ENCODE measurements around the gene TMA7. TPM values are rescaled to one million over a fixed set of nuclear protein-coding genes. Genes with fewer than 3 reads are reported as not detected.

The TMA7 gene
- total RNA-seq, 1 donor from 2014 or later = 326 TPM

- H3K9me3 Mint-ChIP-seq (ENCODE audit: unreplicated experiment) = no peaks in the 10 kb centered on the region
Observed at GRCh38 chr3:48463703-48464102, 23.6 kb downstream of the TMA7 start.

GRCh38 chr3:48464713-48465221 is 24.7 kb downstream of the TMA7 start:
- no peak for DNase-seq (ENCODE audit: low spot score)
- Mint-ChIP-seq H3K27me3 (ENCODE audit: unreplicated experiment) (peaks cover 19% of the 10 kb centered on the region), H3K4me3 (ENCODE audit: unreplicated experiment) (no peak overlapping the region), H3K27ac (ENCODE audit: unreplicated experiment) (peak overlapping the region; percentile 98), H3K36me3 (ENCODE audit: low read depth, unreplicated experiment) (peaks cover 32% of the 10 kb centered on the region), H3K9me3 (ENCODE audit: unreplicated experiment) (no peaks in the 10 kb centered on the region), H3K4me1 (ENCODE audit: unreplicated experiment) (peaks cover 25% of the 10 kb centered on the region)
- TF ChIP-seq CTCF (IDR thresholded peaks at IDR 0.05; ENCODE audit: unreplicated experiment) = no peak

More at GRCh38 chr3:48463703-48464102, 23.6 kb downstream of the TMA7 start:
- no peak overlapping the region for H3K4me3 Mint-ChIP-seq (ENCODE audit: unreplicated experiment)
- peaks cover 21% of the 10 kb centered on the region for H3K36me3 Mint-ChIP-seq (ENCODE audit: low read depth, unreplicated experiment)
- no peak for DNase-seq (ENCODE audit: low spot score)
- H3K4me1 Mint-ChIP-seq (ENCODE audit: unreplicated experiment) = peaks cover 23% of the 10 kb centered on the region
- H3K27ac Mint-ChIP-seq (ENCODE audit: unreplicated experiment) = peak overlapping the region; percentile 48
- TF ChIP-seq CTCF (IDR thresholded peaks at IDR 0.05; ENCODE audit: unreplicated experiment) = no peak
- H3K27me3 Mint-ChIP-seq (ENCODE audit: unreplicated experiment) = peaks cover 17% of the 10 kb centered on the region

GRCh38 chr3:48465237-48465530 is 25.1 kb downstream of the TMA7 start:
- H3K9me3 Mint-ChIP-seq (ENCODE audit: unreplicated experiment) = no peaks in the 10 kb centered on the region
- H3K27me3 Mint-ChIP-seq (ENCODE audit: unreplicated experiment) = peaks cover 19% of the 10 kb centered on the region
- peaks cover 27% of the 10 kb centered on the region for H3K4me1 Mint-ChIP-seq (ENCODE audit: unreplicated experiment)
- peak overlapping the region; percentile 98 for H3K27ac Mint-ChIP-seq (ENCODE audit: unreplicated experiment)
- peaks cover 34% of the 10 kb centered on the region for H3K36me3 Mint-ChIP-seq (ENCODE audit: low read depth, unreplicated experiment)
- TF ChIP-seq CTCF (IDR thresholded peaks at IDR 0.05; ENCODE audit: unreplicated experiment) = no peak
- no peak for DNase-seq (ENCODE audit: low spot score)
- H3K4me3 Mint-ChIP-seq (ENCODE audit: unreplicated experiment) = no peak overlapping the region

- peak; percentile 92 for DNase-seq (ENCODE audit: low spot score)
- peaks cover 27% of the 10 kb centered on the region for H3K4me1 Mint-ChIP-seq (ENCODE audit: unreplicated experiment)
- peak overlapping the region; percentile 40 for H3K4me3 Mint-ChIP-seq (ENCODE audit: unreplicated experiment)
- no peaks in the 10 kb centered on the region for H3K9me3 Mint-ChIP-seq (ENCODE audit: unreplicated experiment)
- peak overlapping the region; percentile 98 for H3K27ac Mint-ChIP-seq (ENCODE audit: unreplicated experiment)
- peaks cover 19% of the 10 kb centered on the region for H3K27me3 Mint-ChIP-seq (ENCODE audit: unreplicated experiment)
- H3K36me3 Mint-ChIP-seq (ENCODE audit: low read depth, unreplicated experiment) = peaks cover 30% of the 10 kb centered on the region
- TF ChIP-seq CTCF (IDR thresholded peaks at IDR 0.05; ENCODE audit: unreplicated experiment) = peak; percentile 10
Observed at GRCh38 chr3:48465531-48466378, 25.7 kb downstream of the TMA7 start.
